H1 (cell line): Measurements from ENCODE around the gene REPS1. TPM values are rescaled to one million over a fixed set of nuclear protein-coding genes. Genes with fewer than 3 reads are reported as not detected.

Source experiments
- BACH1 ChIP-seq: IDR thresholded peaks from 2 replicates; pipeline ENCODE4 v1.6.1; 2012; ENCODE audit warnings: low read length, improper control_type of control experiment
- BCL11A ChIP-seq, 2 experiments: IDR thresholded peaks; one replicate each; pipeline ENCODE4 v1.6.1; 2011; ENCODE audit warnings: low read depth in 2 of 2, low read length in 2 of 2, mild to moderate bottlenecking in 2 of 2
- BRCA1 ChIP-seq: IDR thresholded peaks from 2 replicates; pipeline ENCODE4 v1.6.1; 2012; ENCODE audit warnings: low read depth, low read length, improper control_type of control experiment
- FOSL1 ChIP-seq: IDR thresholded peaks from 2 replicates; pipeline ENCODE4 v1.6.1; 2011; ENCODE audit warnings: mild to moderate bottlenecking, low read depth, low read length, moderate library complexity; ENCODE audit not compliant: insufficient read depth
- GABPA ChIP-seq: IDR thresholded peaks from 2 replicates; pipeline ENCODE4 v1.6.1; 2011; ENCODE audit warnings: mild to moderate bottlenecking, low read length, moderate library complexity, borderline replicate concordance; ENCODE audit not compliant: insufficient read depth
- GTF2F1 ChIP-seq: IDR thresholded peaks from 2 replicates; pipeline ENCODE4 v1.6.1; 2012; ENCODE audit warnings: low read depth, low read length, improper control_type of control experiment, borderline replicate concordance
- MAFK ChIP-seq: IDR thresholded peaks from 2 replicates; pipeline ENCODE4 v1.6.1; 2012; ENCODE audit warnings: low read depth, mild to moderate bottlenecking, improper control_type of control experiment, low read length
- PHF8 ChIP-seq: fragments of 200-600 bp; sonication (generic); conservative IDR thresholded peaks from 2 replicates; pipeline ENCODE4 v1.7.1; 2012; ENCODE audit warnings: low read depth, mild to moderate bottlenecking, inconsistent platforms, low read length, moderate library complexity
- SP4 ChIP-seq: IDR thresholded peaks from 2 replicates; pipeline ENCODE4 v1.6.1; 2012; ENCODE audit warnings: low read length, inconsistent platforms
- SRF ChIP-seq: IDR thresholded peaks from 2 replicates; pipeline ENCODE4 v1.6.1; 2011; ENCODE audit warnings: mild to moderate bottlenecking, low read depth, low read length, moderate library complexity
- polyA plus RNA-seq, 7 experiments: library from polyadenylated mRNA; depleted of rRNA in 3 of 7; stranded (reverse) in 5 of 7; unstranded in 2 of 7; fragments of >200 nt in 5 of 7; fragments of 200-250 nt in 2 of 7; gene quantifications; 1 replicate in 5 of 7; 2 replicates in 1 of 7; 4 replicates in 1 of 7; pipeline versions ENCODE4 v1.2.1 to v1.2.3, GENCODE V29; 2011 to 2013; ENCODE audit warnings: missing spikeins in 2 of 7, mixed read lengths in 2 of 7
- total RNA-seq: library from RNA; stranded (reverse); fragmentation: NEBNext Ultra II Directional; extraction: Animal tissue kit (Norgen Biotek cat#: 25700); gene quantifications from 2 replicates; pipeline ENCODE4 v1.2.1, GENCODE V29; 2021
- TF ChIP-seq, protein P1 (sequence below): fragments of 300-600 bp; sonication (generic); IDR thresholded peaks from 2 replicates; pipeline ENCODE4 v1.7.1; 2012; ENCODE audit warnings: low read length, moderate library complexity, mild to moderate bottlenecking, inconsistent platforms; ENCODE audit not compliant: insufficient replicate concordance

Gene REPS1
- total and polyA plus RNA-seq, 2 of the 8 experiments (the other 6 are each of a cell fraction or from before 2014, with no cell fraction given), result 52.1 to 68.9 TPM

DNA sequence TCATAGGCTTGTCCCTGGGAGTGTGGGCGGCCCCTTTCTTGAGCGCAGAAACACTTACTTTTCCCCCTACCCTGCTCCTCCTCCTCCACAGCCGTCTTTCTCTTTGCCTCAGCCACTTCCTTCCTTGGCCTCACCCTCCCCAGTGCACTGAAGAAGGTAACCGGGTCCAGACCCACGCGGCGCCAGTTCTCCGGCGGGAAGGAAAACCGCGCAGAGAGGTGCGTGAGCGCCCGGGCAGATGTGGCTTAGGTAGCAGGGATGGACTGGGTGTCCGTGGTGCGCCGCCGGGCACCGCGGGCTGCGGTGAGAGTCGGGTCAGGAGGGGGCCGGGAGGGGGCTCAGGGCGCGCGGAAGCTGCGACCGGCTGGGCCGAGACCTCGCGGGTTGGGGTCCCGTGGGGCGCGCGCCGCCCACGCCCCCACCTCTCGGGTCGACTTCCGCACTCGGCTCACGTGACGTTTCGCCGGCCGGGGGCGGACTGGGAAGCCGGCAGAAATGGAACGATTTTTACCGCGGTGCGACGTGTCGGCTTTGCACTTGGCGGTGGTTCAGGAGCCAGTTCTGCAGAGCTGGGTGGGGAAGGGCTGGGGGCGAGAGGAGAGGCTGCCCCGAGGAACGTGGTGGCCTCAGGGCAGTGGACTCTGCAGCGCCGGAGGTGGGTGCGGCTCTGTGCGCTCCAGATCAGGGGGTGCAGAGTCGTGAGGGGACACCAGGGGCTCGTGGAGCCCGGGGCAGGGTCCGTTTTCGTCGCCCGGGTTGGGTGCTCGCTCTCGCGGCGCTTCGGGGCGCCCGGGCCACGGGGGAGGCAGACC is 40.8 kb upstream of the REPS1 start, which contains the start of gene ABRACL (continued):
- TF ChIP-seq, protein P1, sequence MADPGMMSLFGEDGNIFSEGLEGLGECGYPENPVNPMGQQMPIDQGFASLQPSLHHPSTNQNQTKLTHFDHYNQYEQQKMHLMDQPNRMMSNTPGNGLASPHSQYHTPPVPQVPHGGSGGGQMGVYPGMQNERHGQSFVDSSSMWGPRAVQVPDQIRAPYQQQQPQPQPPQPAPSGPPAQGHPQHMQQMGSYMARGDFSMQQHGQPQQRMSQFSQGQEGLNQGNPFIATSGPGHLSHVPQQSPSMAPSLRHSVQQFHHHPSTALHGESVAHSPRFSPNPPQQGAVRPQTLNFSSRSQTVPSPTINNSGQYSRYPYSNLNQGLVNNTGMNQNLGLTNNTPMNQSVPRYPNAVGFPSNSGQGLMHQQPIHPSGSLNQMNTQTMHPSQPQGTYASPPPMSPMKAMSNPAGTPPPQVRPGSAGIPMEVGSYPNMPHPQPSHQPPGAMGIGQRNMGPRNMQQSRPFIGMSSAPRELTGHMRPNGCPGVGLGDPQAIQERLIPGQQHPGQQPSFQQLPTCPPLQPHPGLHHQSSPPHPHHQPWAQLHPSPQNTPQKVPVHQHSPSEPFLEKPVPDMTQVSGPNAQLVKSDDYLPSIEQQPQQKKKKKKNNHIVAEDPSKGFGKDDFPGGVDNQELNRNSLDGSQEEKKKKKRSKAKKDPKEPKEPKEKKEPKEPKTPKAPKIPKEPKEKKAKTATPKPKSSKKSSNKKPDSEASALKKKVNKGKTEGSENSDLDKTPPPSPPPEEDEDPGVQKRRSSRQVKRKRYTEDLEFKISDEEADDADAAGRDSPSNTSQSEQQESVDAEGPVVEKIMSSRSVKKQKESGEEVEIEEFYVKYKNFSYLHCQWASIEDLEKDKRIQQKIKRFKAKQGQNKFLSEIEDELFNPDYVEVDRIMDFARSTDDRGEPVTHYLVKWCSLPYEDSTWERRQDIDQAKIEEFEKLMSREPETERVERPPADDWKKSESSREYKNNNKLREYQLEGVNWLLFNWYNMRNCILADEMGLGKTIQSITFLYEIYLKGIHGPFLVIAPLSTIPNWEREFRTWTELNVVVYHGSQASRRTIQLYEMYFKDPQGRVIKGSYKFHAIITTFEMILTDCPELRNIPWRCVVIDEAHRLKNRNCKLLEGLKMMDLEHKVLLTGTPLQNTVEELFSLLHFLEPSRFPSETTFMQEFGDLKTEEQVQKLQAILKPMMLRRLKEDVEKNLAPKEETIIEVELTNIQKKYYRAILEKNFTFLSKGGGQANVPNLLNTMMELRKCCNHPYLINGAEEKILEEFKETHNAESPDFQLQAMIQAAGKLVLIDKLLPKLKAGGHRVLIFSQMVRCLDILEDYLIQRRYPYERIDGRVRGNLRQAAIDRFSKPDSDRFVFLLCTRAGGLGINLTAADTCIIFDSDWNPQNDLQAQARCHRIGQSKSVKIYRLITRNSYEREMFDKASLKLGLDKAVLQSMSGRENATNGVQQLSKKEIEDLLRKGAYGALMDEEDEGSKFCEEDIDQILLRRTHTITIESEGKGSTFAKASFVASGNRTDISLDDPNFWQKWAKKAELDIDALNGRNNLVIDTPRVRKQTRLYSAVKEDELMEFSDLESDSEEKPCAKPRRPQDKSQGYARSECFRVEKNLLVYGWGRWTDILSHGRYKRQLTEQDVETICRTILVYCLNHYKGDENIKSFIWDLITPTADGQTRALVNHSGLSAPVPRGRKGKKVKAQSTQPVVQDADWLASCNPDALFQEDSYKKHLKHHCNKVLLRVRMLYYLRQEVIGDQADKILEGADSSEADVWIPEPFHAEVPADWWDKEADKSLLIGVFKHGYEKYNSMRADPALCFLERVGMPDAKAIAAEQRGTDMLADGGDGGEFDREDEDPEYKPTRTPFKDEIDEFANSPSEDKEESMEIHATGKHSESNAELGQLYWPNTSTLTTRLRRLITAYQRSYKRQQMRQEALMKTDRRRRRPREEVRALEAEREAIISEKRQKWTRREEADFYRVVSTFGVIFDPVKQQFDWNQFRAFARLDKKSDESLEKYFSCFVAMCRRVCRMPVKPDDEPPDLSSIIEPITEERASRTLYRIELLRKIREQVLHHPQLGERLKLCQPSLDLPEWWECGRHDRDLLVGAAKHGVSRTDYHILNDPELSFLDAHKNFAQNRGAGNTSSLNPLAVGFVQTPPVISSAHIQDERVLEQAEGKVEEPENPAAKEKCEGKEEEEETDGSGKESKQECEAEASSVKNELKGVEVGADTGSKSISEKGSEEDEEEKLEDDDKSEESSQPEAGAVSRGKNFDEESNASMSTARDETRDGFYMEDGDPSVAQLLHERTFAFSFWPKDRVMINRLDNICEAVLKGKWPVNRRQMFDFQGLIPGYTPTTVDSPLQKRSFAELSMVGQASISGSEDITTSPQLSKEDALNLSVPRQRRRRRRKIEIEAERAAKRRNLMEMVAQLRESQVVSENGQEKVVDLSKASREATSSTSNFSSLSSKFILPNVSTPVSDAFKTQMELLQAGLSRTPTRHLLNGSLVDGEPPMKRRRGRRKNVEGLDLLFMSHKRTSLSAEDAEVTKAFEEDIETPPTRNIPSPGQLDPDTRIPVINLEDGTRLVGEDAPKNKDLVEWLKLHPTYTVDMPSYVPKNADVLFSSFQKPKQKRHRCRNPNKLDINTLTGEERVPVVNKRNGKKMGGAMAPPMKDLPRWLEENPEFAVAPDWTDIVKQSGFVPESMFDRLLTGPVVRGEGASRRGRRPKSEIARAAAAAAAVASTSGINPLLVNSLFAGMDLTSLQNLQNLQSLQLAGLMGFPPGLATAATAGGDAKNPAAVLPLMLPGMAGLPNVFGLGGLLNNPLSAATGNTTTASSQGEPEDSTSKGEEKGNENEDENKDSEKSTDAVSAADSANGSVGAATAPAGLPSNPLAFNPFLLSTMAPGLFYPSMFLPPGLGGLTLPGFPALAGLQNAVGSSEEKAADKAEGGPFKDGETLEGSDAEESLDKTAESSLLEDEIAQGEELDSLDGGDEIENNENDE, result no peak
- no peak for TF ChIP-seq MAFK
- no peak for TF ChIP-seq GTF2F1
- no peak; the same call in 1 of the 2 replicates for TF ChIP-seq FOSL1
- TF ChIP-seq SRF, result no peak
- TF ChIP-seq BCL11A (IDR thresholded peaks at IDR 0.05; ENCODE audit: low read depth in 2 of 2, low read length in 2 of 2), result no peak
- peak; percentile 23 for TF ChIP-seq BACH1
- no peak for TF ChIP-seq BRCA1
- TF ChIP-seq SP4, result no peak
- peak; percentile 70; the same call in 1 of the 2 replicates for TF ChIP-seq PHF8
- TF ChIP-seq GABPA, result no peak
